Epithelial cell of proximal tubule (primary cell): Measurements from ENCODE around the gene SOBP. TPM values are rescaled to one million over a fixed set of nuclear protein-coding genes. Genes with fewer than 3 reads are reported as not detected.

Experiments used
- DNase-seq: peaks from one replicate; pipeline ENCODE4 v3.0.0-alpha.2; 2011; ENCODE audit warnings: low read depth
- H3K4me3 ChIP-seq: 2 replicates; pipeline ENCODE4 v1.5.1; 2011; ENCODE audit warnings: low read depth, mild to moderate bottlenecking, low read length
- total RNA-seq: library from RNA; depleted of rRNA; stranded (reverse); fragments of >200 nt; gene quantifications from 2 replicates; pipeline ENCODE4 v1.2.3, GENCODE V29; 2015
- TF ChIP-seq, protein P1 (sequence below): conservative IDR thresholded peaks from 2 replicates; pipeline ENCODE4 v1.5.1; 2012; ENCODE audit warnings: low read depth, mild to moderate bottlenecking, low read length

Gene SOBP
- total RNA-seq, 1 donor from 2014 or later, result 2.5 TPM

DNA sequence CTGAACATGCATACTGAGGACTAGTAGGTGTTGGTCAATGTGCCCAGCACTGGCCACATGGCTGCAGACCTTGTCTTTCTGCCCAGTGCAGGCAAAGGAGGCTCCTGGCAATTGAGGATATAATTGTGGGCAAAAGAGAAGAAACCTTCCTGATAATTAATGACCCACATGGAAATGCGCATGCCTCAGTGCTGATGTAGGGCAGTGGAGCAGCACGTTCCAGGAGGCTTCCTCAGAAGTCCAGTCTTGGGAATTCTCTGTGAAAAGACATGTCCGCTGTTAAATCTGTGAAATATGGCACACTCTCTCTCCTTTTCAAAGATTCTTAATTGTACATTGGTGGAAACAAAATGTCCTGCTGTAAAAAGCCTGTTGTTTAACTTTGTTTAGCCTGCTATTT lies 34.7 kb downstream of the SOBP start:
- TF ChIP-seq, protein P1, sequence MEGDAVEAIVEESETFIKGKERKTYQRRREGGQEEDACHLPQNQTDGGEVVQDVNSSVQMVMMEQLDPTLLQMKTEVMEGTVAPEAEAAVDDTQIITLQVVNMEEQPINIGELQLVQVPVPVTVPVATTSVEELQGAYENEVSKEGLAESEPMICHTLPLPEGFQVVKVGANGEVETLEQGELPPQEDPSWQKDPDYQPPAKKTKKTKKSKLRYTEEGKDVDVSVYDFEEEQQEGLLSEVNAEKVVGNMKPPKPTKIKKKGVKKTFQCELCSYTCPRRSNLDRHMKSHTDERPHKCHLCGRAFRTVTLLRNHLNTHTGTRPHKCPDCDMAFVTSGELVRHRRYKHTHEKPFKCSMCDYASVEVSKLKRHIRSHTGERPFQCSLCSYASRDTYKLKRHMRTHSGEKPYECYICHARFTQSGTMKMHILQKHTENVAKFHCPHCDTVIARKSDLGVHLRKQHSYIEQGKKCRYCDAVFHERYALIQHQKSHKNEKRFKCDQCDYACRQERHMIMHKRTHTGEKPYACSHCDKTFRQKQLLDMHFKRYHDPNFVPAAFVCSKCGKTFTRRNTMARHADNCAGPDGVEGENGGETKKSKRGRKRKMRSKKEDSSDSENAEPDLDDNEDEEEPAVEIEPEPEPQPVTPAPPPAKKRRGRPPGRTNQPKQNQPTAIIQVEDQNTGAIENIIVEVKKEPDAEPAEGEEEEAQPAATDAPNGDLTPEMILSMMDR, result no peak
- H3K4me3 ChIP-seq, result no peak overlapping the region
- no peak for DNase-seq

DNA sequence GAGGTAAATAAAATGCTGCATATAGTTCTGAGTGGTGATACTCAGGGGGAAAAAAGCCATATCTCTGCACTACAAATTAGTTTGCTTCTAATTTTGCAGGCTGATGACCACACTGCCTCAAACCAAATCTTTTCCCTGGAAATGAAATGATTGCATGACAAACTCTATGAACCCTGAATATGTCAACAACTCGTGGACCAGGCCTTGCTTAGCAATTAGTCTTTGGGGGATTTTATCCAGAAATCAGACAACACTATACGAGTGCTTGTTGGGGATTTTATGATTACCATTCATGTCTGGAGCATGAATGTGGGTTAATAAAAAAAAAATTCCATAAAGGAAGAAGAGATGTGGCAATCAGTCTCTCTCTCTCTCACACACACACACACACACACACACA lies 42.0 kb downstream of the SOBP start:
- no peak for DNase-seq
- no peak overlapping the region for H3K4me3 ChIP-seq
- TF ChIP-seq, protein P1, result no peak

GRCh38 chr6:107532706-107533105 lies 42.8 kb downstream of the SOBP start:
- DNase-seq, result no peak
- H3K4me3 ChIP-seq, result no peak overlapping the region
- TF ChIP-seq, protein P1, result no peak

DNA sequence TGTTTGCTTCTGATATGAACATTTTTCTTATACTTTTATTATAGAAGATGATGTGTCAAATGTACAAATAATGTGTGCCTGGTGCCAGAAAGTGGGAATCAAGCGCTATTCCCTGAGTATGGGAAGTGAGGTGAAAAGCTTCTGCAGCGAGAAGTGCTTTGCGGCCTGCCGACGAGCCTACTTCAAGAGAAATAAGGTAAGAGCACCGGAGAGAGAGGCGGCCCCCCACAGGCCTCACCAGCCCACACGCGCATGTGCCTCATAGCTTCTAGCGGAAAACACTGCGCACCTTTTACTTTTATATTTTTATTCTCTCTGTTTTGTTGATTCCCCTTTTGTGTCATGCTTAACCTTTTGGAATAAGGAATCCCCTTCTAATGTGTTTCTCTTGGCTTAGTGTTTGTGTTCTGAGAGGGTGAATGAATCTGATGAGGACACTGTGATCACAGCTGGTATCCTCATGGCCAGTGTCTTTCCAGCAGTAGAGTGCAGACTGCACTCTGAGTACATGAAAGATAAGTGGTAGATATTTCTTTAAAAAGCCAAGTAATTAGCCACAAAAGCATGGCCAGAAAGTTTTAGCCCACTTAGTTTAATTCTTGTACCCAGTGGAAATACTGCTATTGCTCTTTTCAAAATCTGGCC lies 43.6 kb downstream of the SOBP start:
- TF ChIP-seq, protein P1, result no peak
- no peak overlapping the region for H3K4me3 ChIP-seq
- no peak for DNase-seq

DNA sequence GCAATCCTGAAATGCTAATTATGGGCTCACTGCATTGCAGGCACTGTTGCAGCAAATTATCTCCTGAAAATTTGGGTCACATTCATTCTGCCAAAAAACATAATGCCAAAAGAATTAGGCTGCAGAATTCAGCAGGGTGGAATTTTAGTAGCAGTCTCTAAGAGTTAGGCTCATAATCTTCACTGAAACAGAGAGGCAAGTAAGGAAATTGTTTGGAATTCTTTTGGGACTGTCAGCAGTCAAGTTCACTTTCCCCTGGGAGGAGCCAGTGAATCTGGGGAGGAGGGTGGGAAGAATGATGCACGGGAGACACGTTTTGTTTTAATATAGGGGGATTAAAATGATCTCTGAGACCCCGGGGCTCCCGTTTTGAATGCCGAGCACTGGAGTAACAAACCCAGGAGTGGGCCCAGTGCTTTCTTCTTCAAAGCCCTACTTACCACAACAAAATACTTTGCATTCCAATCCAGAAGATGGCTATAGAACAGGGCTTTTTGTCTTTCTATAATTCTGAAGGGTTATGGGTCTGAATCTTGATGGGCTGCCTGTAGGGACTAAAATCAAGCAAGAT lies 44.7 kb downstream of the SOBP start:
- TF ChIP-seq, protein P1, result no peak
- no peak overlapping the region for H3K4me3 ChIP-seq
- DNase-seq, result no peak

GRCh38 chr6:107535626-107536025 lies 45.7 kb downstream of the SOBP start:
- no peak for DNase-seq
- TF ChIP-seq, protein P1, result no peak
- H3K4me3 ChIP-seq, result no peak overlapping the region
